ENCODE data around the gene SNRNP70. TPM values are rescaled to one million over a fixed set of nuclear protein-coding genes. Genes with fewer than 3 reads are reported as not detected.
A peak's percentile ranks its signal among the peaks of the same experiment; 100 is the strongest.

The SNRNP70 gene
- total and polyA plus RNA-seq, 2 of the 13 experiments (the other 11 are each of a cell fraction or from before 2014, with no cell fraction given), result 150 to 210 TPM

DNA sequence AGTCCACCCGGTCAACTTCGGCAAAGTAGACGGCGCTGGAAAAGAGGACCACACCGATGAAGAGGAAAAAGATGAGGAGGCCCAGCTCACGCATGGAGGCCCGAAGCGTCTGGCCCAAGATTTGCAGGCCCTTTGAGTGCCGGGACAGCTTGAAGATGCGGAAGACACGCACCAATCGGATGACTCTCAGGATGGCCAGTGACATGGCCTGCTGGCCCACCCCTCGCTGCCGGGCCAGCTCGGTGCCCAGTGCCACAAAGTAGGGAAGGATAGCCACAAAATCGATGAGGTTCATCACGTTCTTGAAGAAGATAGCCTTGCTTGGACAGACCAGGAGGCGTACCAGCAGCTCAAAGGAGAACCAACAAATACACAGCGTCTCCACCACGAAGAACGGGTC, 14.8 kb upstream of the SNRNP70 start:
- DNase-seq (ENCODE audit: low spot score) (no peak), FAIRE-seq (no peak), ATAC-seq (no peak)
- in situ Hi-C loops (cut with HindIII; ENCODE audit: extremely low pct_ligation_motif_present, low pct_unique_long_range_greater_than_20kb) (no loop called here), intact Hi-C loops (cut with micrococcal nuclease; ENCODE audit: unreplicated experiment) (no loop called here)
- no peak overlapping the region for H2AFZ ChIP-seq (ENCODE audit: low read length)
- no peak overlapping the region for H3K9ac ChIP-seq (ENCODE audit: insufficient read depth, low read depth, low read length)
- no peak overlapping the region for H3K4me2 ChIP-seq (ENCODE audit: low read depth, low read length)
- WGBS (ENCODE audit: low lambda C conversion rate), result 82% methylated on average over 21 of the region's 21 CpGs
- H3K9me3 ChIP-seq (ENCODE audit: low read length), result no peaks in the 10 kb centered on the region
- ChIA-PET CTCF (ENCODE audit: low intra/inter-chr PET ratio, low total read pairs) (no interaction called here), POLR2A (no interaction called here)
- no peaks in the 10 kb centered on the region for H4K20me1 ChIP-seq (ENCODE audit: insufficient read depth, low read length)
- no TSS peak for BruUV-seq (replicated peaks)
- no peak for TF ChIP-seq EED (CRISPR knock-in tag; IDR thresholded peaks at IDR 0.05)
- H3K36me3 ChIP-seq (replicated peaks in 1 of 2; ENCODE audit: control insufficient read depth in 1 of 2, insufficient read depth in 2 of 2, low read length in 2 of 2), result no peaks in the 10 kb centered on the region
- no peaks in the 10 kb centered on the region for H3K79me2 ChIP-seq (ENCODE audit: insufficient read depth, low read length)
- peaks cover 3 to 41% of the 10 kb centered on the region in 2 experiments for H3K27me3 ChIP-seq (ENCODE audit: control insufficient read depth in 1 of 2, insufficient read depth in 2 of 2, low read length in 2 of 2)
- H3K4me1 ChIP-seq (ENCODE audit: insufficient read depth, low read length), result peaks cover 5% of the 10 kb centered on the region; the same call in 1 of the 2 replicates
- no peak overlapping the region for H3K4me3 ChIP-seq (replicated peaks in 1 of 3; ENCODE audit: insufficient read depth in 1 of 3, low read depth in 2 of 3, low read length in 3 of 3)
- H3K27ac ChIP-seq (ENCODE audit: extremely low read length, insufficient read depth, low read length), result no peak overlapping the region

DNA sequence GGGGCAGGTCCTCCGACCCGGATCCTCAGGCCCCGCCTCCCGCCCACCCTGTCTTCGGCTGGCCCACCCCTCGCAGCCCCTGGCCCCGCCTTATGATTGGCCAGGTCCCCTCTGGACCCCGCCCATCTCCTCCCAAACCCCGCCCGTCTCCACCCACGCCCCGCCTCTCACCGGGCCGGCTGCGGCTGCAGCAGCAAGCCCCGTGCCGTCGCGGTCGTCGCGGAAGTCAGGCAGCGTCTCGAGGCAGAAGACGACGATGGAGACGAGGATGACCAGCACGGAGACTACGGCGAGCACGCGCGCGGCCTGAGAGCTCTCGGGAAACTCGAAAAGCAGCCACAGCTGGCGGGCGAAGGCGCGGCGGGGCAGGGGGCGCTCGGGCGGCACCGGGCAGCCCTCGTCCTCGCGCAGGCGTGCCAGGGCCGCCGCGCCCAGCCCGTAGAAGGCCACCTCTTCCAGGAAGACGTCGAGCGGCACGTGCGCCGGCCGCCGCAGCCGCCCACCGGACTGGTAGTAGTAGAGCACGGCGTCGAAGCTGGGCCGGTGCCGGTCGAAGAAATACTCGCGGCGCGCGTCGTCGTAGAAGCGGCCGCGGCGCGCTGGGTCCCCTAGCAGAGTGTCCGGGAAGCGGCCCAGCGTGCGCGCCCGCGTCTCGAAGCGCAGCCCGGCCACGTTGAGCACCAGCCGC, 13.2 kb upstream of the SNRNP70 start:
- Histone ChIP-seq H3K4me1 (ENCODE audit: insufficient read depth, low read length) (0 out of 2 replicates have a peak, but pooled peaks cover 4% of the 10 kb centered on the region), H3K27me3 (ENCODE audit: control insufficient read depth in 1 of 2, insufficient read depth in 2 of 2, low read length in 2 of 2) (peaks cover 2 to 27% of the 10 kb centered on the region in 2 experiments), H3K9ac (ENCODE audit: insufficient read depth, low read depth, low read length) (no peak overlapping the region), H4K20me1 (ENCODE audit: insufficient read depth, low read length) (no peaks in the 10 kb centered on the region), H3K4me3 (replicated peaks in 1 of 3; ENCODE audit: insufficient read depth in 1 of 3, low read depth in 2 of 3, low read length in 3 of 3) (no peak overlapping the region), H3K9me3 (ENCODE audit: low read length) (no peaks in the 10 kb centered on the region), H2AFZ (ENCODE audit: low read length) (no peak overlapping the region), H3K36me3 (replicated peaks in 1 of 2; ENCODE audit: control insufficient read depth in 1 of 2, insufficient read depth in 2 of 2, low read length in 2 of 2) (no peaks in the 10 kb centered on the region), H3K4me2 (ENCODE audit: low read depth, low read length) (no peak overlapping the region), H3K27ac (ENCODE audit: extremely low read length, insufficient read depth, low read length) (no peak overlapping the region), H3K79me2 (ENCODE audit: insufficient read depth, low read length) (no peaks in the 10 kb centered on the region)
- no TSS peak for BruUV-seq (replicated peaks)
- no peak for FAIRE-seq
- CTCF ChIA-PET (ENCODE audit: low intra/inter-chr PET ratio, low total read pairs), result no interaction called here
- no peak for DNase-seq (ENCODE audit: low spot score)
- in situ Hi-C loops (cut with HindIII; ENCODE audit: extremely low pct_ligation_motif_present, low pct_unique_long_range_greater_than_20kb) (no loop called here), intact Hi-C loops (cut with micrococcal nuclease; ENCODE audit: unreplicated experiment) (no loop called here)
- WGBS (ENCODE audit: low lambda C conversion rate), result 77% methylated on average over 77 of the region's 93 CpGs
- POLR2A ChIA-PET, result no interaction called here
- 0 out of 2 replicates have a peak, but pooled peaks have one; percentile 27 for TF ChIP-seq HOXA3 (CRISPR knock-in tag; IDR thresholded peaks at IDR 0.05)
- TF ChIP-seq, protein P1, sequence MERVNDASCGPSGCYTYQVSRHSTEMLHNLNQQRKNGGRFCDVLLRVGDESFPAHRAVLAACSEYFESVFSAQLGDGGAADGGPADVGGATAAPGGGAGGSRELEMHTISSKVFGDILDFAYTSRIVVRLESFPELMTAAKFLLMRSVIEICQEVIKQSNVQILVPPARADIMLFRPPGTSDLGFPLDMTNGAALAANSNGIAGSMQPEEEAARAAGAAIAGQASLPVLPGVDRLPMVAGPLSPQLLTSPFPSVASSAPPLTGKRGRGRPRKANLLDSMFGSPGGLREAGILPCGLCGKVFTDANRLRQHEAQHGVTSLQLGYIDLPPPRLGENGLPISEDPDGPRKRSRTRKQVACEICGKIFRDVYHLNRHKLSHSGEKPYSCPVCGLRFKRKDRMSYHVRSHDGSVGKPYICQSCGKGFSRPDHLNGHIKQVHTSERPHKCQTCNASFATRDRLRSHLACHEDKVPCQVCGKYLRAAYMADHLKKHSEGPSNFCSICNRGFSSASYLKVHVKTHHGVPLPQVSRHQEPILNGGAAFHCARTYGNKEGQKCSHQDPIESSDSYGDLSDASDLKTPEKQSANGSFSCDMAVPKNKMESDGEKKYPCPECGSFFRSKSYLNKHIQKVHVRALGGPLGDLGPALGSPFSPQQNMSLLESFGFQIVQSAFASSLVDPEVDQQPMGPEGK (CRISPR knock-in tag; IDR thresholded peaks at IDR 0.05), result no peak
- ATAC-seq, result no peak
